IMR-90 (cell line): ENCODE results near the gene CIDEA. TPM values are rescaled to one million over a fixed set of nuclear protein-coding genes. Genes with fewer than 3 reads are reported as not detected.
"Not testable (repeated sequence)": the region's sequence is repeated elsewhere in the genome, so short reads cannot be mapped to it uniquely, and the experiment has no call there.

Experiments used
- ATAC-seq: fragments of 200-7000 bp; cut with Tn5 transposase; 2 replicates; pipeline ENCODE4 v1.9.1; 2020; ENCODE audit warnings: low read depth, mild to moderate bottlenecking, moderate library complexity
- BruUV-seq: library from RNA; stranded (reverse); fragments of 400-500 nt; replicated peaks from 2 replicates; lab custom pipeline; 2021; lab: Mats Ljungman, UMichigan
- CTCF ChIA-PET: fragments of 300-600 bp; formaldehyde crosslinking; extraction: SDS; loops from one replicate; lab custom pipeline; 2021; ENCODE audit warnings: antibody characterized with exemption; lab: Yijun Ruan, JAX
- POLR2A ChIA-PET: fragments of 300-600 bp; sonication (Branson Sonifier 250); formaldehyde crosslinking; loops from one replicate; lab custom pipeline; 2022; ENCODE audit warnings: antibody characterized with exemption; ENCODE audit not compliant: unreplicated experiment; lab: Charles Lee
- DNase-seq: peaks from one replicate; pipeline ENCODE4 v3.0.0; 2013
- H2AFZ ChIP-seq: replicated peaks from 2 replicates; pipeline ENCODE3; 2013; ENCODE audit warnings: low read length, mild to moderate bottlenecking; ENCODE audit not compliant: poor library complexity
- H2AK5ac ChIP-seq: 2 replicates; pipeline ENCODE4 v1.6.1; 2013; ENCODE audit warnings: low read depth, low read length, inconsistent platforms
- H2AK9ac ChIP-seq: replicated peaks from 2 replicates; pipeline ENCODE3; 2013; ENCODE audit warnings: mild to moderate bottlenecking, low read depth, low read length, moderate library complexity; ENCODE audit not compliant: poor library complexity
- H2BK120ac ChIP-seq: 2 replicates; pipeline ENCODE4 v1.6.1; 2013; ENCODE audit warnings: low read depth, low read length, inconsistent platforms
- H2BK15ac ChIP-seq: 3 replicates; pipeline ENCODE4 v1.6.1; 2013; ENCODE audit warnings: low read depth, low read length, inconsistent platforms
- H2BK20ac ChIP-seq: 2 replicates; pipeline ENCODE4 v1.6.1; 2013; ENCODE audit warnings: low read depth, mild to moderate bottlenecking, inconsistent platforms, low read length, moderate library complexity
- H2BK5ac ChIP-seq: 2 replicates; pipeline ENCODE4 v1.6.1; 2013; ENCODE audit warnings: mild to moderate bottlenecking, low read depth, low read length, inconsistent platforms; ENCODE audit not compliant: poor library complexity, severe bottlenecking
- H3K14ac ChIP-seq: replicated peaks from 2 replicates; pipeline ENCODE4 v1.6.1; 2013; ENCODE audit warnings: low read depth, low read length, inconsistent platforms
- H3K18ac ChIP-seq: 2 replicates; pipeline ENCODE4 v1.6.1; 2013; ENCODE audit warnings: low read depth, low read length, control low read depth
- H3K23ac ChIP-seq: 2 replicates; pipeline ENCODE4 v1.6.1; 2013; ENCODE audit warnings: low read depth, low read length, inconsistent platforms
- H3K27ac ChIP-seq: 2 replicates; pipeline ENCODE4 v1.5.1; 2013; ENCODE audit warnings: mild to moderate bottlenecking, control low read depth, low read length; ENCODE audit not compliant: insufficient read depth
- H3K27me3 ChIP-seq: 2 replicates; pipeline ENCODE4 v1.6.1; 2013; ENCODE audit warnings: low read length; ENCODE audit not compliant: control insufficient read depth, insufficient read depth
- H3K36me3 ChIP-seq: 2 replicates; pipeline ENCODE4 v1.6.1; 2013; ENCODE audit warnings: low read length, mixed read lengths; ENCODE audit not compliant: control insufficient read depth, insufficient read depth
- H3K4ac ChIP-seq: 2 replicates; pipeline ENCODE4 v1.6.1; 2013; ENCODE audit warnings: low read depth, low read length, inconsistent platforms
- H3K4me1 ChIP-seq: 2 replicates; pipeline ENCODE4 v1.6.1; 2013; ENCODE audit warnings: low read length, mixed read lengths; ENCODE audit not compliant: control insufficient read depth, insufficient read depth
- H3K4me2 ChIP-seq: 2 replicates; pipeline ENCODE4 v1.6.1; 2013; ENCODE audit warnings: low read depth, mild to moderate bottlenecking, control low read depth, low read length, moderate library complexity
- H3K4me3 ChIP-seq: 2 replicates; pipeline ENCODE4 v1.5.1; 2013; ENCODE audit warnings: low read depth, mild to moderate bottlenecking, control low read depth, low read length, moderate library complexity; ENCODE audit not compliant: insufficient read depth
- H3K56ac ChIP-seq: 2 replicates; pipeline ENCODE4 v1.6.1; 2013; ENCODE audit warnings: low read length, inconsistent platforms; ENCODE audit not compliant: insufficient read depth; ENCODE audit errors: extremely low read depth
- H3K79me1 ChIP-seq, 2 experiments: 2 replicates each; pipeline ENCODE4 v1.6.1; 2013; ENCODE audit warnings: low read length in 2 of 2, inconsistent platforms in 1 of 2, low read depth in 1 of 2
- H3K9ac ChIP-seq: 2 replicates; pipeline ENCODE4 v1.6.1; 2013; ENCODE audit warnings: low read depth, low read length, control low read depth
- H3K9me1 ChIP-seq: 2 replicates; pipeline ENCODE4 v1.6.1; 2013; ENCODE audit warnings: low read length, inconsistent platforms; ENCODE audit not compliant: insufficient read depth
- H3K9me3 ChIP-seq: 2 replicates; pipeline ENCODE4 v1.6.1; 2013; ENCODE audit warnings: low read length; ENCODE audit not compliant: control insufficient read depth, insufficient read depth
- H4K20me1 ChIP-seq: 2 replicates; pipeline ENCODE4 v1.6.1; 2013; ENCODE audit warnings: low read length, inconsistent platforms; ENCODE audit not compliant: insufficient read depth
- H4K5ac ChIP-seq: 2 replicates; pipeline ENCODE4 v1.6.1; 2013; ENCODE audit warnings: mild to moderate bottlenecking, low read depth, low read length, control low read depth
- H4K8ac ChIP-seq, 2 experiments: 2 replicates each; pipeline ENCODE4 v1.6.1; 2013; ENCODE audit warnings: low read depth in 2 of 2, low read length in 2 of 2, control low read depth in 1 of 2, inconsistent platforms in 1 of 2
- H4K91ac ChIP-seq: 2 replicates; pipeline ENCODE4 v1.6.1; 2013; ENCODE audit warnings: low read depth, low read length, inconsistent platforms; ENCODE audit not compliant: insufficient read depth
- WGBS, 2 experiments: methylation state at CpG; one replicate each; pipeline versions ENCODE4 v1.1.5 to v1.1.7; 2013; ENCODE audit warnings: missing lambda C conversion rate in 2 of 2; ENCODE audit not compliant: insufficient read length in 1 of 2; ENCODE audit errors: extremely low coverage in 2 of 2; 5-methylcytosine and 5-hydroxymethylcytosine counted together
- dilution Hi-C: fragments of 300-500 bp; cut with HindIII; formaldehyde crosslinking; loops from one replicate; pipeline ENCODE4 v1.14.3; 2018; ENCODE audit warnings: low sequenced_read_pairs; ENCODE audit not compliant: unreplicated experiment
- in situ Hi-C: fragments of 300-500 bp; cut with MboI; formaldehyde crosslinking; loops from 3 replicates; pipeline ENCODE4 v1.14.3; 2019; ENCODE audit warnings: low sequenced_read_pairs, inconsistent platforms, mixed read lengths
- intact Hi-C: fragments of 100-400 bp; cut with micrococcal nuclease; formaldehyde crosslinking; loops from 2 replicates; pipeline ENCODE4 v1.10.0; 2022
- polyA plus RNA-seq, 3 experiments: library from polyadenylated mRNA; depleted of rRNA; stranded (reverse); fragments of >200 nt; gene quantifications; 2 replicates each; pipeline ENCODE4 v1.2.3, GENCODE V29; 2012; ENCODE audit warnings: low replicate concordance in 1 of 3
- total RNA-seq: library from RNA; depleted of rRNA; stranded (reverse); fragments of >200 nt; gene quantifications from 2 replicates; pipeline ENCODE4 v1.2.3, GENCODE V29; 2012

The CIDEA gene
- total and polyA plus RNA-seq, 2 of the 4 experiments (the other 2 are of a cell fraction), result not detected

DNA sequence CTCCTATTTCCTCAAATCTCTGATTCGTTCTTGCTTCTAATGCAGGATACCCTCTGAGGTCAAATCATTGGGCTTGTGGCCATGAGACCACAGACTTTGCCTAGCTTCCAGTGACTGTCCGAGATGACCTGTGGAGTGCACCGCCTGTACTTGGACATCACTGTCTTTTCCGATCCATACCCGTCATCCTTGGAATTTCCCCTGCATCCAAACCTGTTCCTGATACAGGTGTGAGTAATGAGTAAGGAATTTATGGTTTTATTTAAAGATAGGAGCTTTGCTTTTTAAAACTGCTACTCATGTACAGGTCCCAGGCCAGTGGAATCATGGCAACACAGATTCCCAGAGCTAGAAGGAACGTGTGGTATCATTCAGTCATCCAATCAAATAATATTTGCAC is 35.6 kb upstream of the CIDEA start:
- H2BK20ac ChIP-seq, H3K27ac ChIP-seq, H3K18ac ChIP-seq, H3K56ac ChIP-seq, BruUV-seq, DNase-seq, H3K4me1 ChIP-seq, H3K9me3 ChIP-seq, H3K14ac ChIP-seq, POLR2A ChIA-PET, ATAC-seq, intact Hi-C loops, dilution Hi-C loops, H4K20me1 ChIP-seq, H4K91ac ChIP-seq, CTCF ChIA-PET, H3K4me3 ChIP-seq, H3K4me2 ChIP-seq, H3K9me1 ChIP-seq, H4K8ac ChIP-seq, H2AK9ac ChIP-seq, H3K4ac ChIP-seq, H2BK5ac ChIP-seq, H2AK5ac ChIP-seq, H2AFZ ChIP-seq, H3K23ac ChIP-seq, H3K36me3 ChIP-seq, H3K9ac ChIP-seq, H3K27me3 ChIP-seq, H2BK15ac ChIP-seq, H3K79me1 ChIP-seq, H2BK120ac ChIP-seq, H4K5ac ChIP-seq: not testable (repeated sequence)
- in situ Hi-C loops, result loop anchor here (10.0 kb wide), 1 partner anchor 1594 kb away; no protein-coding TSS in a partner anchor
- no CpG with 5 or more reads among the region's 6 CpGs for WGBS, 2 experiments

GRCh38 chr18:12222041-12222440 is 32.1 kb upstream of the CIDEA start:
- H4K91ac ChIP-seq, H3K9me3 ChIP-seq, H3K56ac ChIP-seq, H3K36me3 ChIP-seq, POLR2A ChIA-PET, ATAC-seq, dilution Hi-C loops, DNase-seq, H3K79me1 ChIP-seq, H3K14ac ChIP-seq, intact Hi-C loops, H4K20me1 ChIP-seq, H4K8ac ChIP-seq, CTCF ChIA-PET, H3K9me1 ChIP-seq, H3K4me3 ChIP-seq, H2AK9ac ChIP-seq, H2AFZ ChIP-seq, H3K27me3 ChIP-seq, H3K9ac ChIP-seq, H4K5ac ChIP-seq, H3K18ac ChIP-seq, H2BK15ac ChIP-seq, H3K4me1 ChIP-seq, BruUV-seq, H3K27ac ChIP-seq, H2BK120ac ChIP-seq, H2AK5ac ChIP-seq, H3K23ac ChIP-seq, H3K4ac ChIP-seq, H3K4me2 ChIP-seq, H2BK20ac ChIP-seq, H2BK5ac ChIP-seq, in situ Hi-C loops: not testable (repeated sequence)
- no CpG with 5 or more reads among the region's 2 CpGs for WGBS, 2 experiments
